Measurements from ENCODE around the gene RAB11FIP3. TPM values are rescaled to one million over a fixed set of nuclear protein-coding genes. Genes with fewer than 3 reads are reported as not detected.

The RAB11FIP3 gene
- total and polyA plus RNA-seq, 8 donors, result 6.7 to 102 (median 18.1) TPM

DNA sequence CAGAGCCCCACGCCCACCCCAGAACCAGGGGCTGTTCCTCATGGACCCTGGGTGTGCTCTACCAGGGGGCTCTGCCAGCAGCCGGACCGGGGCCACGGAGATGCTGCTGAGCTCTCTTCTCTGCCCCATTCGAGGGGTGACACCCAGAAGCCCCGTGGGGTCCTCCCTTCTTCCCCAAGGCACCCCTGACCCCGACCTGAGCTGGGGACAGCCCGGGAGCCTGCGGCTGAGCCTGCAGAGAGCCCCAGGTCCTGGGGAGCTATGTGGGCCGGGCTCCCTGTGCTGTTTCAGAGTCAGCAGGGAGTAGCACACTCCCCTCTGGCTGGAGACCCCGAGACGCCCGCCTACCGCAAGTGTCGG is 133.6 kb downstream of the RAB11FIP3 start:
- no peak for DNase-seq
- intact Hi-C loops (cut with DNase I; ENCODE audit: low total_unique reads), result no loop called here
- Histone ChIP-seq H3K27me3 (peaks cover 19 to 70% (median 39%) of the 10 kb centered on the region in 3 donors), H3K36me3 (peaks cover 0 to 7% (median 4%) of the 10 kb centered on the region in 4 donors), H3K4me3 (no peak overlapping the region), H3K4me1 (peaks cover 11 to 18% (median 16%) of the 10 kb centered on the region in 4 donors), H3K27ac (no peak overlapping the region), H3K9me3 (no peaks in the 10 kb centered on the region)
- 58 to 71% (median 68%) methylated on average over 12 to 15 of the region's 15 CpGs; no CpG with 5 or more reads in 1 of the 5 donors for WGBS, 5 donors
- TF ChIP-seq EP300 (IDR thresholded peaks at IDR 0.05), result no peak
- no peak for TF ChIP-seq POLR2AphosphoS5 (IDR thresholded peaks at IDR 0.05)

GRCh38 chr16:559411-560203 is 134.2 kb downstream of the RAB11FIP3 start:
- 3 to 19% (median 8%) methylated on average over 29 to 62 of the region's 62 CpGs for WGBS, 5 donors
- peaks cover 0 to 1% (median under 1%) of the 10 kb centered on the region in 4 donors for H3K36me3 ChIP-seq
- H3K9me3 ChIP-seq, result no peaks in the 10 kb centered on the region
- no peak for TF ChIP-seq EP300 (IDR thresholded peaks at IDR 0.05)
- TF ChIP-seq CTCF (IDR thresholded peaks at IDR 0.05), result no peak
- TF ChIP-seq POLR2AphosphoS5 (IDR thresholded peaks at IDR 0.05), result no peak
- no peak for TF ChIP-seq POLR2A (IDR thresholded peaks at IDR 0.05)
- peaks cover 19 to 76% (median 39%) of the 10 kb centered on the region in 3 donors for H3K27me3 ChIP-seq
- intact Hi-C loops (cut with DNase I; ENCODE audit: low total_unique reads), result no loop called here
- no peak overlapping the region for H3K27ac ChIP-seq
- peak overlapping the region in 2 of 4 donors; percentile 3 to 20 for H3K4me3 ChIP-seq
- no peak for DNase-seq
- H3K4me1 ChIP-seq, result peaks cover 11 to 19% (median 16%) of the 10 kb centered on the region in 4 donors

DNA sequence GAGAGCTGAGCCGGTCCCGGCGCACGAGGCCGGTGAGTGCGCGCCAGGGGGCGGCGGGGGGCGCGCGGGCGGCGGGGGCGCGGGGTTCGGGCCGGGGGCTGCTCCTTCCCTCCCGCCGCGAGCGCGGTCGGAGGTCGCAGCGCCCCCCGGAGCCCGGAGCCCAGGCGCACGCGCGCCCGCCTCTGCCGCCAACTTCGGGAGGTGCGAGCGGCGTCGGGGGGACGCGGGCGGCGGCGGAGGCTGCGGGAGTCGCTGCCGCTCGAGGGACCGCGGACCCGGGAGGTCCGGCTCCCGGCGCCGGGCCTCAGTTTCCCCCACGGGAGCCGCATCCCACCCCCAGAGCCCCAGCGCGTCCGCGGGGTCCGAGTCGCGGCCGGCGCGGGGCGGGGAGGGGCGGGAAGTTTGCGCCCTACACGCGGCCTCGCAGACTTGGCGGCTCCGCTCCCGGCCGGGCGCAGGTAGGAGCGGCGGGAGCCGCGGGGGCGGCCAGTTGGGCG is 134.8 kb downstream of the RAB11FIP3 start, which contains the start of gene PRR35:
PRR35 (plus strand) TSS at position 191 of the 497 bp plus-strand sequence. CDS start 2,901 bp downstream, outside the sequence.
- intact Hi-C loops (cut with DNase I; ENCODE audit: low total_unique reads), result no loop called here
- peaks cover 13 to 26% (median 18%) of the 10 kb centered on the region in 4 donors for H3K4me1 ChIP-seq
- no peak within 1 kb of the TSS for H3K27ac ChIP-seq
- WGBS, 5 donors, result 2 to 4% (median 3%) methylated on average over 25 to 82 of the region's 84 CpGs; no CpG with 5 or more reads in 1 of the 5 donors
- peaks cover 19 to 77% (median 39%) of the 10 kb centered on the region in 3 donors for H3K27me3 ChIP-seq
- peak within 1 kb of the TSS in 3 of 4 donors; percentile 3 to 20 (median 16) for H3K4me3 ChIP-seq
- H3K36me3 ChIP-seq, result no peaks in the 10 kb centered on the region
- DNase-seq, result no peak
- H3K9me3 ChIP-seq, result no peaks in the 10 kb centered on the region
- no peak for TF ChIP-seq POLR2A (IDR thresholded peaks at IDR 0.05)
- no peak for TF ChIP-seq CTCF (IDR thresholded peaks at IDR 0.05)
- no peak for TF ChIP-seq POLR2AphosphoS5 (IDR thresholded peaks at IDR 0.05)
- TF ChIP-seq EP300 (IDR thresholded peaks at IDR 0.05), result no peak

DNA sequence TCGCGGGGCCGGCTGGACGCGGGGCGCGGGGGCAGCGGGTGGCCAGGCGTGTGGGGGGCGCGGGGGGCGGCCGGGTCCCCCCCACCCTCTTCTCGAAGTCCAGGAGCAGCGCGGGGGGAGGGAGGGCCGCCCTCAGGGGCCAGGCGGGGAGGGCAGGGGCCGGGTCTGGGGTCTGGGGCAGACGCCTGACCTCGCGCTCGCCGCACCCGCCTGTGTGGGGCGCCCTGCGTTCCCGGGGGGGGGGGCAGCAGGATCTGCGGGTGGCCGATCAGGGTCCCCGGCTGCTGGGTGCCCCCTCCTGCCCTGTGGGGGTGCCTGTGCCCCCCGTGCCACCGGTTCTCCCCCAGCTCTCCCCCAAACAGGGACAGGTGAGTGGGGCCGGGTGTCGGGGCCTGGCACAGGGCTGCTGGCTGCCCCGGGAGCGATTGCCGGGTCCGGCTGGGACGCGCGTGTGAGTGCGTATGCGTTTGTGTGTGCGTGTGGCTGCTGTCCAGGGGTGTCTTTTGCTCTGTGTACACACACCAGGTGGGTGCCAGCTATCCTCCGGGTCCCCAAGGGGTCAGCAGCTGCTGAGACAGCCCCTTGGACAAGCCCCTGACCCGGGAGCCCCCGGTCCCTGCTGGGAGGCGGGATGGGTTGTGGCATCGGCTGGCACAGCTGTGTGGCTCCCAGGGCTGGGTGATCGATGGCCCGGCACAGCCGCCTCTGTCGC is 135.4 kb downstream of the RAB11FIP3 start:
- H3K4me3 ChIP-seq, result peak overlapping the region in 2 of 4 donors; percentile 16 to 20
- WGBS, 5 donors, result 15 to 52% (median 29%) methylated on average over 11 to 53 of the region's 54 CpGs
- peaks cover 19 to 32% (median 23%) of the 10 kb centered on the region in 4 donors for H3K4me1 ChIP-seq
- no peaks in the 10 kb centered on the region for H3K9me3 ChIP-seq
- intact Hi-C loops (cut with DNase I; ENCODE audit: low total_unique reads), result no loop called here
- peaks cover 19 to 77% (median 39%) of the 10 kb centered on the region in 3 donors for H3K27me3 ChIP-seq
- DNase-seq, result no peak
- H3K36me3 ChIP-seq, result no peaks in the 10 kb centered on the region
- no peak overlapping the region for H3K27ac ChIP-seq
- no peak for TF ChIP-seq POLR2AphosphoS5 (IDR thresholded peaks at IDR 0.05)
- no peak for TF ChIP-seq CTCF (IDR thresholded peaks at IDR 0.05)
- no peak for TF ChIP-seq POLR2A (IDR thresholded peaks at IDR 0.05)
- no peak for TF ChIP-seq EP300 (IDR thresholded peaks at IDR 0.05)

All from stomach (tissue), 9 donors.